KMS-11 (cell line): Measurements from ENCODE around the gene TSHZ3.

ENCODE experiments used
- H2AFZ ChIP-seq: fragments of 200-600 bp; sonication (generic); 2 replicates; pipeline ENCODE4 v1.6.1; 2016; ENCODE audit warnings: antibody characterized with exemption, mixed run types, low read depth
- H3K27ac ChIP-seq: fragments of 200-600 bp; sonication (generic); 2 replicates; pipeline ENCODE4 v1.6.1; 2016; ENCODE audit warnings: mild to moderate bottlenecking, mixed run types
- H3K27me3 ChIP-seq: fragments of 200-600 bp; sonication (generic); 2 replicates; pipeline ENCODE4 v1.6.1; 2017; ENCODE audit warnings: mild to moderate bottlenecking, low read depth, mixed run types, moderate library complexity; ENCODE audit not compliant: insufficient read depth
- H3K36me3 ChIP-seq: fragments of 200-600 bp; sonication (generic); 2 replicates; pipeline ENCODE4 v1.6.1; 2017; ENCODE audit warnings: mild to moderate bottlenecking, mixed run types; ENCODE audit not compliant: insufficient read depth
- H3K4me1 ChIP-seq: fragments of 200-600 bp; sonication (generic); 2 replicates; pipeline ENCODE4 v1.6.1; 2016; ENCODE audit warnings: mild to moderate bottlenecking, low read depth, mixed run types; ENCODE audit not compliant: poor library complexity, severe bottlenecking
- H3K4me2 ChIP-seq: fragments of 200-600 bp; sonication (generic); 2 replicates; pipeline ENCODE4 v1.7.0; 2016; ENCODE audit warnings: mild to moderate bottlenecking, mixed run types
- H3K4me3 ChIP-seq: fragments of 200-600 bp; sonication (generic); IDR thresholded peaks from 2 replicates; pipeline ENCODE4 v1.6.1; 2017; ENCODE audit warnings: low read depth, low read length, mixed read lengths; ENCODE audit not compliant: insufficient read depth
- H3K79me2 ChIP-seq: fragments of 200-600 bp; sonication (generic); 2 replicates; pipeline ENCODE4 v1.6.1; 2016; ENCODE audit warnings: low read depth, mixed run types; ENCODE audit not compliant: insufficient read depth
- H3K9ac ChIP-seq: fragments of 200-600 bp; sonication (generic); 2 replicates; pipeline ENCODE4 v1.6.1; 2016; ENCODE audit warnings: mild to moderate bottlenecking, mixed run types
- H4K20me1 ChIP-seq: fragments of 200-600 bp; sonication (generic); 2 replicates; pipeline ENCODE4 v1.6.1; 2016; ENCODE audit warnings: mild to moderate bottlenecking, mixed run types; ENCODE audit not compliant: insufficient read depth
- TF ChIP-seq, protein P1 (sequence below): fragments of 200-600 bp; sonication (generic); conservative IDR thresholded peaks from 2 replicates; pipeline ENCODE4 v1.6.1; 2017; ENCODE audit warnings: low read depth, mild to moderate bottlenecking, antibody characterized with exemption, low read length, moderate library complexity, mixed read lengths

The TSHZ3 gene

DNA sequence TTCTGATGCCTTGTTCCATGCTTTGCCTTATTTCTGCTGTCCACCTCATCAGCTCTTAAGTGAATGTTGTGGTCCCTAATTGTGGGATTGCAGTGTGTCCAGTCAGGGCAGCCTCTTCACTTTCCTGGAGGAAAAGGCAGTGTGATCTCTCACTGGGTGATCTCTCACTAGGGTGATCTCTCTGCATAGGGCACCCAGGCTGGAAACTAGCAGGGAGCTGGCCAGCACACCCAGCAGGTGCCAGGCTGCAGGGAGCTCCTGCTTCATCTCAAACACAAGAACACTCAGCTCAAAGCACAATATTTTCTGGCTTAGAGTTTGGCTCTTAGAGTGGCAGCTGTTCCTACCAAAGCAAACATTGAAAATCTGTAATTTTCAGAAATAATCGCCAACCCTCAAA, 36.5 kb upstream of the TSHZ3 start:
- Histone ChIP-seq H3K79me2 (no peaks in the 10 kb centered on the region), H3K36me3 (no peaks in the 10 kb centered on the region), H2AFZ (no peak overlapping the region), H3K27me3 (no peaks in the 10 kb centered on the region), H4K20me1 (no peaks in the 10 kb centered on the region), H3K4me1 (no peaks in the 10 kb centered on the region), H3K9ac (no peak overlapping the region), H3K4me2 (no peak overlapping the region), H3K4me3 (no peak overlapping the region), H3K27ac (no peak overlapping the region)
- TF ChIP-seq, protein P1, sequence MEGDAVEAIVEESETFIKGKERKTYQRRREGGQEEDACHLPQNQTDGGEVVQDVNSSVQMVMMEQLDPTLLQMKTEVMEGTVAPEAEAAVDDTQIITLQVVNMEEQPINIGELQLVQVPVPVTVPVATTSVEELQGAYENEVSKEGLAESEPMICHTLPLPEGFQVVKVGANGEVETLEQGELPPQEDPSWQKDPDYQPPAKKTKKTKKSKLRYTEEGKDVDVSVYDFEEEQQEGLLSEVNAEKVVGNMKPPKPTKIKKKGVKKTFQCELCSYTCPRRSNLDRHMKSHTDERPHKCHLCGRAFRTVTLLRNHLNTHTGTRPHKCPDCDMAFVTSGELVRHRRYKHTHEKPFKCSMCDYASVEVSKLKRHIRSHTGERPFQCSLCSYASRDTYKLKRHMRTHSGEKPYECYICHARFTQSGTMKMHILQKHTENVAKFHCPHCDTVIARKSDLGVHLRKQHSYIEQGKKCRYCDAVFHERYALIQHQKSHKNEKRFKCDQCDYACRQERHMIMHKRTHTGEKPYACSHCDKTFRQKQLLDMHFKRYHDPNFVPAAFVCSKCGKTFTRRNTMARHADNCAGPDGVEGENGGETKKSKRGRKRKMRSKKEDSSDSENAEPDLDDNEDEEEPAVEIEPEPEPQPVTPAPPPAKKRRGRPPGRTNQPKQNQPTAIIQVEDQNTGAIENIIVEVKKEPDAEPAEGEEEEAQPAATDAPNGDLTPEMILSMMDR, result no peak

- H3K9ac ChIP-seq, result no peak overlapping the region
- H3K4me3 ChIP-seq, result no peak overlapping the region
- no peaks in the 10 kb centered on the region for H3K79me2 ChIP-seq
- H4K20me1 ChIP-seq, result no peaks in the 10 kb centered on the region
- TF ChIP-seq, protein P1, result no peak
- no peaks in the 10 kb centered on the region for H3K4me1 ChIP-seq
- no peak overlapping the region for H3K27ac ChIP-seq
- no peak overlapping the region for H3K4me2 ChIP-seq
- H3K36me3 ChIP-seq, result no peaks in the 10 kb centered on the region
- H3K27me3 ChIP-seq, result no peaks in the 10 kb centered on the region
- H2AFZ ChIP-seq, result no peak overlapping the region
Observed at GRCh38 chr19:31383553-31383952, 34.3 kb upstream of the TSHZ3 start.

- no peaks in the 10 kb centered on the region for H3K79me2 ChIP-seq
- TF ChIP-seq, protein P1, result no peak
- no peaks in the 10 kb centered on the region for H4K20me1 ChIP-seq
- H3K36me3 ChIP-seq, result no peaks in the 10 kb centered on the region
- H2AFZ ChIP-seq, result no peak overlapping the region
- no peak overlapping the region for H3K9ac ChIP-seq
- no peaks in the 10 kb centered on the region for H3K27me3 ChIP-seq
- no peak overlapping the region for H3K4me2 ChIP-seq
- H3K27ac ChIP-seq, result no peak overlapping the region
- H3K4me3 ChIP-seq, result no peak overlapping the region
- no peaks in the 10 kb centered on the region for H3K4me1 ChIP-seq
Observed at GRCh38 chr19:31380854-31381253, 31.6 kb upstream of the TSHZ3 start.

GRCh38 chr19:31378404-31378803, 29.2 kb upstream of the TSHZ3 start:
- Histone ChIP-seq H3K4me2 (no peak overlapping the region), H4K20me1 (no peaks in the 10 kb centered on the region), H3K79me2 (no peaks in the 10 kb centered on the region), H3K4me3 (no peak overlapping the region), H2AFZ (no peak overlapping the region), H3K27me3 (no peaks in the 10 kb centered on the region), H3K4me1 (no peaks in the 10 kb centered on the region), H3K9ac (no peak overlapping the region), H3K36me3 (no peaks in the 10 kb centered on the region), H3K27ac (no peak overlapping the region)
- TF ChIP-seq, protein P1, result no peak
